B cell (primary cell): ENCODE measurements around the gene DSCAML1. TPM values are rescaled to one million over a fixed set of nuclear protein-coding genes. Genes with fewer than 3 reads are reported as not detected.

ENCODE experiments used
- ATAC-seq: fragments of 200-7000 bp; cut with Tn5 transposase; one replicate; pipeline ENCODE4 v1.10.0; 2021; ENCODE audit warnings: low read depth, mild to moderate bottlenecking, moderate number of reproducible peaks, moderate library complexity
- CTCF ChIA-PET: fragments of 350-600 bp; sonication (Branson Sonifier 250); formaldehyde crosslinking; loops from one replicate; lab custom pipeline; 2021; ENCODE audit warnings: antibody characterized with exemption, inconsistent platforms; lab: Charles Lee
- POLR2A ChIA-PET: fragments of 350-600 bp; sonication (Branson Sonifier 250); formaldehyde crosslinking; loops from one replicate; lab custom pipeline; 2021; ENCODE audit warnings: antibody characterized with exemption; lab: Charles Lee
- DNase-seq: peaks from one replicate; pipeline ENCODE4 v3.0.0; 2013
- H2AFZ ChIP-seq: 2 replicates; pipeline ENCODE4 v1.6.1; 2012; ENCODE audit warnings: mild to moderate bottlenecking, low read depth, low read length; ENCODE audit not compliant: insufficient read depth, poor library complexity, severe bottlenecking
- H3K27ac ChIP-seq, 2 donors: 1 replicate in 1 of 2; 2 replicates in 1 of 2; pipeline ENCODE4 v1.5.1; 2012 to 2013; ENCODE audit warnings: low read length in 2 of 2, mild to moderate bottlenecking in 2 of 2, moderate library complexity in 1 of 2
- H3K27me3 ChIP-seq, 4 experiments: fragments of 200-600 bp in 1 of 4; sonication (generic) in 1 of 4; replicated peaks in 1 of 4; 1 replicate in 2 of 4; 2 replicates in 2 of 4; pipeline versions ENCODE4 v1.6.1 to v1.7.0; 2013 to 2016; ENCODE audit warnings: low read length in 3 of 4, mild to moderate bottlenecking in 2 of 4, mixed read lengths in 1 of 4, moderate library complexity in 1 of 4; ENCODE audit not compliant: insufficient read depth in 4 of 4, control insufficient read depth in 3 of 4; ENCODE audit errors: control extremely low read depth in 1 of 4
- H3K36me3 ChIP-seq, 2 experiments: replicated peaks in 1 of 2; 1 replicate in 1 of 2; 2 replicates in 1 of 2; pipeline versions ENCODE4 v1.6.1 to v1.7.1; 2013; ENCODE audit warnings: low read length in 1 of 2; ENCODE audit not compliant: insufficient read depth in 2 of 2, control insufficient read depth in 1 of 2; ENCODE audit errors: control extremely low read depth in 1 of 2, extremely low read depth in 1 of 2
- H3K4me1 ChIP-seq, 2 donors: fragments of 200-600 bp in 1 of 2; sonication (generic) in 1 of 2; 1 replicate in 1 of 2; 2 replicates in 1 of 2; pipeline versions ENCODE4 v1.5.1 to v1.6.1; 2013 to 2017; ENCODE audit warnings: low read length in 2 of 2; ENCODE audit not compliant: control insufficient read depth in 2 of 2, insufficient read depth in 2 of 2
- H3K4me2 ChIP-seq: replicated peaks from 2 replicates; pipeline ENCODE3; 2012; ENCODE audit warnings: mild to moderate bottlenecking, low read depth, low read length; ENCODE audit not compliant: poor library complexity, severe bottlenecking
- H3K4me3 ChIP-seq, 5 experiments: fragments of 200-600 bp in 1 of 5; sonication (generic) in 1 of 5; 1 replicate in 3 of 5; 2 replicates in 2 of 5; pipeline versions ENCODE4 v1.5.1 to v1.7.0; 2011 to 2016; ENCODE audit warnings: low read length in 4 of 5, mild to moderate bottlenecking in 4 of 5, low read depth in 2 of 5, control low read depth in 1 of 5, moderate library complexity in 1 of 5; ENCODE audit not compliant: insufficient read depth in 1 of 5; ENCODE audit errors: control extremely low read depth in 1 of 5, extremely low read depth in 1 of 5
- H3K79me2 ChIP-seq: fragments of 200-600 bp; sonication (generic); one replicate; pipeline ENCODE4 v1.6.0; 2016; ENCODE audit warnings: low read length; ENCODE audit not compliant: control insufficient read depth, insufficient read depth
- H3K9ac ChIP-seq: fragments of 200-600 bp; sonication (generic); 2 replicates; pipeline ENCODE4 v1.6.1; 2017; ENCODE audit warnings: mild to moderate bottlenecking, low read length, moderate library complexity
- H3K9me3 ChIP-seq, 3 donors: one replicate each; pipeline versions ENCODE4 v1.6.1 to v1.7.1; 2013; ENCODE audit warnings: low read length in 2 of 3; ENCODE audit not compliant: control insufficient read depth in 2 of 3, insufficient read depth in 1 of 3; ENCODE audit errors: control extremely low read depth in 1 of 3
- H4K20me1 ChIP-seq: 2 replicates; pipeline ENCODE4 v1.6.0; 2012; ENCODE audit warnings: mild to moderate bottlenecking, low read length; ENCODE audit not compliant: insufficient read depth, control insufficient read depth, poor library complexity, severe bottlenecking
- H3K27ac Mint-ChIP-seq: one replicate; pipeline ENCODE4 v1.8.0; 2021; ENCODE audit warnings: mixed read lengths
- H3K27me3 Mint-ChIP-seq: one replicate; pipeline ENCODE4 v1.8.0; 2021; ENCODE audit warnings: mixed read lengths
- H3K4me1 Mint-ChIP-seq: one replicate; pipeline ENCODE4 v1.8.0; 2021; ENCODE audit warnings: mixed read lengths
- H3K4me3 Mint-ChIP-seq: one replicate; pipeline ENCODE4 v1.8.0; 2021; ENCODE audit warnings: mixed read lengths
- H3K9me3 Mint-ChIP-seq: one replicate; pipeline ENCODE4 v1.8.0; 2022; ENCODE audit warnings: mixed read lengths; ENCODE audit not compliant: insufficient read depth
- EZH2 ChIP-seq: IDR thresholded peaks from 2 replicates; pipeline ENCODE4 v1.6.1; 2012; ENCODE audit warnings: borderline replicate concordance, low read depth, mild to moderate bottlenecking, moderate library complexity, low read length; ENCODE audit not compliant: insufficient read depth, poor library complexity, severe bottlenecking
- WGBS: methylation state at CpG from one replicate; pipeline ENCODE4 v1.1.5; 2013; ENCODE audit warnings: missing lambda C conversion rate; ENCODE audit not compliant: insufficient coverage; 5-methylcytosine and 5-hydroxymethylcytosine counted together
- intact Hi-C: fragments of 100-400 bp; cut with micrococcal nuclease; formaldehyde crosslinking; loops from one replicate; pipeline ENCODE4 v1.10.0; 2022
- polyA plus RNA-seq: library from polyadenylated mRNA; depleted of rRNA; stranded (reverse); fragments of >200 nt; gene quantifications from 2 replicates; pipeline ENCODE4 v1.2.3, GENCODE V29; 2012
- total RNA-seq, 2 donors: library from RNA; stranded (reverse); fragments of 120-200 nt in 1 of 2; gene quantifications; 1 replicate in 1 of 2; 2 replicates in 1 of 2; pipeline versions ENCODE4 v1.2.3 to v1.2.4, GENCODE V29; 2013 to 2022
- TF ChIP-seq, protein P1 (sequence below): fragments of 200-600 bp; IDR thresholded peaks from one replicate; pipeline ENCODE4 v1.8.0; 2022; ENCODE audit warnings: antibody characterized with exemption, mild to moderate bottlenecking

The DSCAML1 gene
- total and polyA plus RNA-seq, 2 donors (not counting 1 experiment from before 2014, with no cell fraction given), result 1.2 to 6.2 TPM

DNA sequence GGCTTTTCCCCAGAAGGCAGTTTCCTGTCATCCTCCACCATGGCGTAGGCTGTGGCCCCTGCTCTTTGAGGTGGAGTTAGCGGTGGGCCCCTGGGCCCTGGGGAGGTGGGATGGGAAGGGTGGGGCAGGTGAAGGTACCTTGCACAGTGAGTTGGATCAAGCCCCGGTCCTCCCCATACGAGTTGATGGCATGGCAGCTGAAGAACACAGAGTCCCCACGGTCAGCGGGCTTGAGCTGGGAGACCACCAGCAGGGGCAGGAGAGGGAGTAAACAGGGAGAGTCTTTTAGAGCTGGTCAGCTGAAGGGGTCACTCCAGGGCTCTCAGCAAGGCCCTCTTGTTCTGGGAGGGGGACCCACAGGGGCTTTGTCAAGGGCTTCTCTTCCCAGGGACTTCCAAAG lies 316.0 kb downstream of the DSCAML1 start:
- H3K9me3 ChIP-seq, result no peaks in the 10 kb centered on the region
- no peaks in the 10 kb centered on the region for H3K9me3 Mint-ChIP-seq
- no peaks in the 10 kb centered on the region for H4K20me1 ChIP-seq
- H3K4me3 Mint-ChIP-seq, result no peak overlapping the region
- ATAC-seq (no peak), DNase-seq (no peak)
- TF ChIP-seq, protein P1, sequence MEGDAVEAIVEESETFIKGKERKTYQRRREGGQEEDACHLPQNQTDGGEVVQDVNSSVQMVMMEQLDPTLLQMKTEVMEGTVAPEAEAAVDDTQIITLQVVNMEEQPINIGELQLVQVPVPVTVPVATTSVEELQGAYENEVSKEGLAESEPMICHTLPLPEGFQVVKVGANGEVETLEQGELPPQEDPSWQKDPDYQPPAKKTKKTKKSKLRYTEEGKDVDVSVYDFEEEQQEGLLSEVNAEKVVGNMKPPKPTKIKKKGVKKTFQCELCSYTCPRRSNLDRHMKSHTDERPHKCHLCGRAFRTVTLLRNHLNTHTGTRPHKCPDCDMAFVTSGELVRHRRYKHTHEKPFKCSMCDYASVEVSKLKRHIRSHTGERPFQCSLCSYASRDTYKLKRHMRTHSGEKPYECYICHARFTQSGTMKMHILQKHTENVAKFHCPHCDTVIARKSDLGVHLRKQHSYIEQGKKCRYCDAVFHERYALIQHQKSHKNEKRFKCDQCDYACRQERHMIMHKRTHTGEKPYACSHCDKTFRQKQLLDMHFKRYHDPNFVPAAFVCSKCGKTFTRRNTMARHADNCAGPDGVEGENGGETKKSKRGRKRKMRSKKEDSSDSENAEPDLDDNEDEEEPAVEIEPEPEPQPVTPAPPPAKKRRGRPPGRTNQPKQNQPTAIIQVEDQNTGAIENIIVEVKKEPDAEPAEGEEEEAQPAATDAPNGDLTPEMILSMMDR, result no peak
- TF ChIP-seq EZH2, result no peak
- H3K79me2 ChIP-seq, result no peaks in the 10 kb centered on the region
- no peak overlapping the region for H3K4me2 ChIP-seq
- no peak overlapping the region for H3K9ac ChIP-seq
- H3K27ac ChIP-seq, result no peak overlapping the region
- H3K4me1 Mint-ChIP-seq, result no peaks in the 10 kb centered on the region
- H3K27me3 Mint-ChIP-seq, result peaks cover 16% of the 10 kb centered on the region
- H3K36me3 ChIP-seq, result no peaks in the 10 kb centered on the region
- WGBS, result 93% methylated on average over 4 of the region's 6 CpGs
- H3K4me3 ChIP-seq, result no peak overlapping the region
- H3K27ac Mint-ChIP-seq, result no peak overlapping the region
- no peak overlapping the region for H2AFZ ChIP-seq
- no peaks in the 10 kb centered on the region for H3K4me1 ChIP-seq
- ChIA-PET POLR2A (no interaction called here), CTCF (no interaction called here)
- intact Hi-C loops, result no loop called here
- no peaks in the 10 kb centered on the region for H3K27me3 ChIP-seq

- Histone ChIP-seq H4K20me1 (no peaks in the 10 kb centered on the region), H3K4me2 (no peak overlapping the region), H3K36me3 (no peaks in the 10 kb centered on the region), H3K9ac (no peak overlapping the region), H3K4me1 (no peaks in the 10 kb centered on the region), H3K27me3 (no peaks in the 10 kb centered on the region), H2AFZ (no peak overlapping the region), H3K27ac (no peak overlapping the region), H3K79me2 (no peaks in the 10 kb centered on the region), H3K4me3 (no peak overlapping the region), H3K9me3 (no peaks in the 10 kb centered on the region)
- WGBS, result 91% methylated on average over 15 of the region's 15 CpGs
- H3K9me3 Mint-ChIP-seq, result no peaks in the 10 kb centered on the region
- no peak overlapping the region for H3K4me3 Mint-ChIP-seq
- ChIA-PET CTCF (no interaction called here), POLR2A (no interaction called here)
- ATAC-seq, result no peak
- no peak for DNase-seq
- no peak overlapping the region for H3K27ac Mint-ChIP-seq
- peaks cover 19% of the 10 kb centered on the region for H3K27me3 Mint-ChIP-seq
- no peak for TF ChIP-seq EZH2
- TF ChIP-seq, protein P1, result no peak
- intact Hi-C loops, result no loop called here
- no peaks in the 10 kb centered on the region for H3K4me1 Mint-ChIP-seq
These were observed 316.8 kb downstream of the DSCAML1 start for GRCh38 chr11:117480221-117480620.
